IPS DF 19.7 (cell line): ENCODE results near the gene HIP1R.
"Not testable (repeated sequence)": the region's sequence is repeated elsewhere in the genome, so short reads cannot be mapped to it uniquely, and the experiment has no call there.

ENCODE experiments used
- DNase-seq: peaks from one replicate; pipeline ENCODE4 v3.0.0-alpha.2; 2013; ENCODE audit warnings: low read depth, low spot score

HIP1R gene

DNA sequence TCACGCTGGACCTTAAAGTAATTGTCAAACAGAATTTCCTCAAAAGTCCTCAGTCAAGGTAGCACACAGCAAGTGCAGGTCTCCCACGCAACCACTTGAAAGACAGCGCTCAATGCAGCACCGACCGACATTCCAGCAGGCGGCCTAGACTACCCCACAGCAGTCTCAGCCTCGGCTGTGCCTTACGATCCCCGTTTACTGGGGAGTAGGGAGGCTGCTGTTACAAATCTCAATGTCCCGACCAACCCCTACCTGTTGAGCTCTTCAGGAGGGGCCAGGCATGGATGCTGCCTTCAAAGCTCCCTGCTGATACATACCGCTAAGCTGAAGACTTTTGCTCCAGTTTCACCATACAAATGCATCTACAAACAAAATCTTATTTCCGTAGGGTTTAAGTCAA lies 38.8 kb downstream of the HIP1R start:
- no peak for DNase-seq

DNA sequence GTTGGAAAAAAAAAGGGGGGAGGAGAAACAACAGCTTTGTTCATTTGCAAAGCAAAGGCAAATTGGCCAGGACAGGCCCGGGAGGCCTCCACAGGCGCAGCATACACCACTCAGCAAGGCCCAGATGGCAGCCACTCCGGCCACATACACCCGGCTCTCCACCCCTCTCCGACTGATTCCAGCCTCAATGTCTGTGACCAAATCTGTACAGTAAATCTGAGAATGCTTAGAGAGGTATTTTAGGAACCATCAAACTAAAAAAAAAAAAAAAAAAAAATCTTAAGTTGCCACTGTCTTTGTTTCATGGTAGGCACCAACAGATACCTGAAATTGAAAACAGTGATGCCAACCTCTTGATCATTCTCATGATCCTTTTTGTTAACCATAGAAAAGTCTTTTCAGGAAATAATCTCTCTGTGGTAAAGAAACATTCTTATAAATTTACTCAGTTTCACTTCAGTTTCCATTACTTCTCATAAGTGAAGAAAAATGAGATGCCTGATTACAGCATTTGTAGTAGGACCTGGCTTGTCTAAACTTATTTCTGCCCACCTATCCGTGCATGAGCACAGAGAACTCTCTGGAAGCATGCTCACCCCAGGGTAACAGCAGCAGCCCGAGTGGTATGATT lies 40.4 kb downstream of the HIP1R start:
- DNase-seq, result no peak

DNA sequence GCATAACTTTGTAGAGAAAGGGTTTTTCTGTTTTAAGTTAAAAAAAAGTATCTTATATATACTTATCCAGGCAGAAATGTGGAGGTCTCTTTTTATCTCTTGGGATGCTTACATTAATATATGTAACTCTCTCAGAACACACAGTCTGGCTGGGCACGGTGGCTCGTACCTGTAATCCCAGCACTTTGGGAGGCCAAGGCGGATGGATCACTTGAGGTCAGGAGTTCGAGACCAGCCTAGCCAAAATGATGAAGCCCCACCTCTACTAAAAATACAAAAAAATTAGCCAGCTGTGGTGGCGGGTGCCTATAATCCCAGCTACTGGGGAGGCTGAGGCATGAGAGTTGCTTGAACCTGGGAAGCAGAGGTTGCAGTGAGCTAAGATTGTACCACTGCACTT lies 41.0 kb downstream of the HIP1R start:
- DNase-seq, result not testable (repeated sequence)

DNA sequence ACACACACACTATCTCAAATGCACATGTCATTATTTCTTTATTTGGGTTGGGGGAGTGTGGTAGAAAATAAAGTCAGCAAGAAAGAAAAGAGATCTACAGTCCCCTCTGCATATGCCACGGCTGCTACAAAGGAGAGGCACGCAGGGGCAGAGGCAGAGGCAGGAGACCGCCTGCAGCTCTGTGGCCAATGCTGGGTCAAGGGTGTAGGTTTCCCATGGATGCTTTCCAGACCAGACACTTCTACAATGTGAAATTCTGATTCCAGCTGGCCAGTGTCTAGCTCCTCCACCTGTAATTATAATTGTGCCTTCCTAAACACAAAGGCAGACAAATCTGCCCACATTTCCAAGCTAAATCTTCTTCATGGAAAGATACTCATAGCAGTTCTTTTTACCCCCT lies 41.5 kb downstream of the HIP1R start:
- DNase-seq, result no peak

DNA sequence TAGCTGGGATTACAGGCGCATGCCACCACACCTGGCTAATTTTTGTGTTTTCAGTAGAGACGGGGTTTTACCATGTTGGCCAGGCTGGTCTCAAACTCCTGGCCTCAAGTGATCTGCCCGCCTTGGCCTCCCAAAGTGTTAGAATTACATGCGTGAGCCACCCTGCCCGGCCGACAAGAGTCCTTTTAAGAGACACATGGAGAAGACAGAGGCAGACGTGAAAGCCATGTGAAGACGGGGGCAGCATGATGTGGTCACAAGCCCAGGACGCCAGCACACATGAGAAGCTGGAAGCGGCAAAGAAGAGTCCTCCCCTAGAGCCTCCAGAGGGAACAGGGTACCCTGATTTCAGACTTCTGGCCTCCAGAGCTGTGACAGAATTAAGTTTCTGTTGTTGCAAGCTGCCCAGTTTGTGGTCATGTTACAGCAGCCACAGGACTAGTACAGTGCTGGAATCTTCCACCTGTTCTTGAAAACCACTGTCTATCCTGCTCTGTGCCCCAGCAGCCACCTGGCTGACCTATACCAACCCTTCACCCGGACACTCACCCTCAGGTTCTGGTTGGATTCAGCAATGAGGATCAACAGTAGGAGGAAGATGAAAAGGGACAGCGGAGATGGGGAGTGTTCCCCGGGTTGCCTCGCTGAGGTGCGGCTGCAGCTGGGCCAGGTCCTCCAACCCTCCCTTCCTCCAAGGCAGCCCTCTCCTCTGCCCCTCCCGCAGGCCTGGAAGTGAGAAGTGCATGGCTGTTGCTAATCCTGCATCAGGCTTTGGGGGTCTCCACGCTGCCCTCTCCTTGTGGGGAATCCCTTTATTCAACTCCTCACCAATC lies 43.7 kb downstream of the HIP1R start:
- DNase-seq, result no peak

DNA sequence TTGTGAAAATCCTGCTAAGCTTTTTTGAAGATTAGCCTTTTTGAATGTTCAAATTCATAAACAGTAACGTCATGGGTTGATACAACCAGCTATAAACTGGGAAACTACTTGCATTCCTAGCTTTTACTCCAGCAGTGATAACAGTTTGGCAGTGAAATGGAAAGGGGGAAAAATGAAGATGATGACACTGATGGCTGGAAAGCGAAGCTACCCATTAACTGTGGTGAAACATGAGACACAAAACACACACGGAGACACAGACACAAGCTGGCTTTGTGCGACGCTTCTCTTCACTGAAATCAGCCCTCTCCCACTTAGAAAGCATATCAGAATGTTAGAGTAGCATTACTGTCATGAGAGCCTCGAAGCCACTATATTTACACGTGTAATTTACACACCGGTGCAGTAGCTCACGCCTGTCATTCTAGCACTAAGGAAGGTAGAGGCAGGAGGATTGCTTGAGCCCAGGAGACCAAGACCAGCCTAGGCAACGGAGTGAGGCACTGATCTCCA lies 45.0 kb downstream of the HIP1R start:
- no peak for DNase-seq

DNA sequence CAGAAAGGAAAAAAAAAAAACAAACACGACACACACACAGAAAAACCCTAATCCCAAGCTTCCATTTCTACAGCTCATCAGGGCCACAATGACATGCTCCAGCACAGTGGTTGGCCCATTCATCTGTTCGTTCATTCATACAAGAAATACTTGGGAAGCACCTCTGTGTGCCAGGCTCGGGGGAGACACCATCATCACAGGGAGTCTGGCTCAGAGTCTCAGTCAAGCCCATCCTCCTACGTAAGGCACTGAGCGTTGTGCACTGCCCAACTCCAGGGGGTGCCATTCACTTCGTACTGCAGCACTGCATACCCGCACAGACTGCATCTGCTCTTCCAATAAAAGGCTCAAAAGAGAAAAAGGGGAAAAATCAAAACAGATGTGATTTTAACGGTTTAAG lies 45.4 kb downstream of the HIP1R start:
- no peak for DNase-seq

DNA sequence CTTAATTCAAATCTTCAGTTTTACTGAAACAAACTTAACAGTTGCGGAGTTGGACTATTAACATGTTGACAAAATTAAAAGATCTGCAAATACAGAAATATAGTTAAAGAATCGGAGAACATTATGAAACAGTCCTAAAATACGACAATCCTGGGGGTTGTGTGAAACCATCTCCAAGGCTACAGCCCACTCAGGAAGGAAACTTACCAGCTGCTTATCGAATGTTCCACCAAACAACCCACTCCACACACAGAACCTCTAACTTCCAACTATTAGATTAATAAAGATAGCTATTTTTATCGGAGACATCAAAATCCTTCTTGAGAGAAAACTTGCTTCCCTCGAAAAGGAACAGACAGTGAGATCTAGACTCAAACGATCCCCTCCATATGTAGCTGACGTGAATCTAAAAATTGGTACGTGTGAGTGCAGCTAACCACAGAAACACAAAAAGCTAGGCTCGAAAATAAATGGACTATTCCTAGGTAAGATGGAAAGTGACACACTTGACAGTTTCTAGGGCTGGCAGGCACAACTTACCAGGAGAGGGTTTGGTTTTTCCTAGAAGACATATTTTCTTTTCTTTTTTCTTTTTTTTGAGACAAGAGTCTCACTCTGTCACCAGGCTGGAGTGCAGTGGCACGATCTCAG lies 47.8 kb downstream of the HIP1R start:
- DNase-seq, result no peak

DNA sequence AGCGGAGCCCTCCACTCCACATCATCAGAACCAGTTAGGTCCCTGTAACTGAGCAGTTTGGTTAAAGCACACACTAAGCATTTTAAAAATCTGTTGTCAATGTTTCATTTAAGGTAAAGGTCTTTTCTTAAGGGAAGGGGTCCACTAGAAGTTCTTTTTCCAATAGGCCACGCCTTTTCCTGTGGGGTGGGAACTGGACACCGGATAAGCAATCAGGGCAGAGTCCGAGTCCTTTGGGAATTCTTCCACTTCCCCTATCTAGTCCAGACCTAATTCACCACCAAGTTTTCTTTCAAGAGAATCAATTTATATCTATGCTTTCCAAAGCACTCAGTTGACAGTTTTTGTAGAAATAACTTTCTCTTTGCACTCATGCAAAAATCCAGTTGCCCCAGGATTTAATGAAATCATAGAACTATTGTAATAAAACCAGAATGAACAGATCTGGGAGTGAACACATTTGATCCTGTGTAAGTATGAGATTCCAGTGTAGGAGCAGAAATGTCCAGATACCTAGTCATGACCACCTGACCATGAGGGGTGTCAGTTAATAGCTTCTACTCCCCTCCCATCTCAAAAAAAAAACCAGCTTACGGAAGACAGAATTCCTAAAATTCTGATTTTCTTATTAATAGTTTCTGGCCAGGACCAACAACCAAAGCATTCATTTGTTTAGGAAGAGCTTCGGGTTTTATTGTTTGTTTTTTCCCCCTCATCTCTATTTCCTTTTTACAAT lies 49.0 kb downstream of the HIP1R start:
- no peak for DNase-seq

DNA sequence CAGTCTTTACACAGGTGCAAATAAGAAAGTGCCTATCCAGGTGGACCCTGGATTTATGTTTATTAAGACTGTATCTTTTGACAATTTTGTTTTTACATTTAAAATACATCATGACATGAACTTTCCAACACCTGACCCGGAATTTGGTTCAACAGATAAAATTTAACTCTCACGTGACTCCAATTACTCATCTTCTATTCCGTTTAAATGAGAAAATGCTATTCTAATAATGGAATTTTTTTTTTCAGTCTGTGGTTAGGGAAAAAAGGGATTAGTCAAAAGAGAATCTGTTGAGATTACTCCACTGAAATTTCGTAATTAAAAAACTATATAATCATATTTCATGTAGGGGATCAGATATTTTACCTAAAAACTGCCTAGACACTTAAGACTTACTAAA lies 49.6 kb downstream of the HIP1R start:
- DNase-seq, result no peak

DNA sequence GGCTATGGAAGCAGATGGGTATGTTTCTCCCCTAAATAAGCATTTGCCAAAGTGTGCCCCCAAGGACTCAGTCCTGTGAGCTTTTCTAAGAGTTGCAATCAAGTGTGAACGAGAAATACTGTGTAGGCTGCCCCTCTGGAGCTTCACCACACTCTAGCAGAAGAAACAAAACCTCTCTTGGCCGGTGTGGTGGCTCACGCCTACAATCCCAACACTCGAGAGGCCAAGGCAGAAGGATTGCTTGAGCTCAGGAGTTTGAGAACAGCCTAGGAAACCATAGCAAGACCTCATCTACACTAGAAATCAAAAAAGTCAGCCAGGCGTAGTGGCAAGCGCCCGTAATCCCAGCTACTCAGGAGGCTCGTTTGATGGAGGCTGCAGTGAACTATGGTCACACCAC lies 50.9 kb downstream of the HIP1R start:
- no peak for DNase-seq

DNA sequence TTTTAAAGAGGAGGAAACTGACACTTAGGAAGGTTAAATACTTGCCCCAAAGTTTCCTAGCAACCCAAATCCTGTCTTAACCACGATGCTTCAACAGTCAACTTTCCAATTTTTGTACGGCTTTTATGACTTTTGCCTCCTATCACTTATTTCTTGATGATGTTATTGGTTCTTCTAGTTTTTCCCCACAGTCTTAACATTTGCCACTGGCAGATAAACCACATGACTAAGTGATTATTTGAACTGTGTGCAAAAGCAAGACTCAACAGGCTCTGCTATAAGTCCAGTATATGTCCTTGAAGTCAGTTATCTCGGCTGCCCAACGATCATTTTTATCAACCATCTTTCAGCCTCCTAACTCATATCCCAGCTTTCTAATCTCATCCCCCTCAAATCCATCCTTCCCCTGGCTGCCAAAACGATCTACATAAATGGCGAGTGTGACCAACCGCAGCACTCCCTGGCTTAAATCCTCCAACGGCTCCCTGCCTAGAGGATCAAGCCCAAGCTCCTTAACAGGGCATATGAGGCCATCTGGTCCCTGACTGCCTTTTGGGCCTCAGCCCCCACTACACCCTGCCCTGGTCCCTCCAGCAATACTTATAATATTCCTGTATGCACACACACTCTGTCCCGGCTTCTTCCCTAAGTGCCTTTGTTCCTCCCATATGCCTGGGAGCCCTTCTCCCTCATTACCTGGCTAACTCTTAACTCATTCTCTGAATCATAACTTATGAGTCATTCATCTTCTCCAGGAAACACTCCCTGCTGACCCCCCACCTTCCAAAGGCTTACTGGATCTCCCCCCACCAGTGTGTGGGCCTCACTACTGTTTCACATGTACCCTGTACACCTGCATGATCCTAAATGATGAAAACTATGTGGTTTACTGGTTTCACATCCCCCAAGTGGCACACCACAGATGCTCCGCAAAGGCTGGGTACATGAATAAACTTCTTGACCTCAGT lies 51.9 kb downstream of the HIP1R start:
- DNase-seq, result no peak

DNA sequence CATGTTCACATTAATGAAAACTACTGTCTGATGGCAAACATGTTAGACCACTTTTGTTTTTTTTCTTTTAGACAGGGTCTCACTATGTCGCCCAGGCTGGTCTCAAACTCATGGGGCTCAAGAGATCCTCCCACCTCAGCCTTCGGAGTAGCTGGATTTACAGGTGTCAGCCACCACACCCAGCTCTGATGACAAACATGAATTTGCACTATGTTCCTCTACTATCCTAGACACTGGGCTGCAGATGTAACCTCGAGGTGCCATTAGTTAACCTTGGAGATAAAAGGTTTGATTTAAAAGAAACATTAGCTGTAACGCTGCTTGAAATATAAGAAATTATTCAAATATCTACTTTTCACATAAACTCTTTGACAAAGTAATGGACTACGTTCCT lies 52.6 kb downstream of the HIP1R start:
- DNase-seq, result no peak

DNA sequence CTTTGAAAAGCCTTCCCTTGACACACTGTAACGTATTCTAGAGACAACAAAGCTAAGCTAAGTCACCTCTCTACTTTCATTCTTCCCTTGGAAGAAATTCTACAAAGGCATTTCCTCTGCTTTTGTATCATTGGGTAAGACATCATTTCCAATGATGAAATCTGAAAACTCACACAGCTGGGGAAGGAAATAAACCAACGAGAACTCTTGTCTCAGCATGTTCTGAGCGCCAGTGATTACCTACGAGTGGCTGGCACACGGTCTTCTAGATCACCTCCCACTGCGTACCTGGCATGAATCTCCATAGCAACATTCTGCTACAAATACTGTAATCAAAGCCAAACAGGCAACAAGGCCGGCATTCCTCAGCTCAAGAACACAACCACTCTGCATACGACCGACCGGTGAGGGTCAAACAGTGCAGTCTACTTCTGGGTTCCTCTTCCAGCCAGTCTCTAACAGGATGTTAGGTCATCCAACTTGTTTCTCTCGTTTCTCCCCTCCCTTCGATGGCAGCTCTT lies 53.0 kb downstream of the HIP1R start:
- no peak for DNase-seq

DNA sequence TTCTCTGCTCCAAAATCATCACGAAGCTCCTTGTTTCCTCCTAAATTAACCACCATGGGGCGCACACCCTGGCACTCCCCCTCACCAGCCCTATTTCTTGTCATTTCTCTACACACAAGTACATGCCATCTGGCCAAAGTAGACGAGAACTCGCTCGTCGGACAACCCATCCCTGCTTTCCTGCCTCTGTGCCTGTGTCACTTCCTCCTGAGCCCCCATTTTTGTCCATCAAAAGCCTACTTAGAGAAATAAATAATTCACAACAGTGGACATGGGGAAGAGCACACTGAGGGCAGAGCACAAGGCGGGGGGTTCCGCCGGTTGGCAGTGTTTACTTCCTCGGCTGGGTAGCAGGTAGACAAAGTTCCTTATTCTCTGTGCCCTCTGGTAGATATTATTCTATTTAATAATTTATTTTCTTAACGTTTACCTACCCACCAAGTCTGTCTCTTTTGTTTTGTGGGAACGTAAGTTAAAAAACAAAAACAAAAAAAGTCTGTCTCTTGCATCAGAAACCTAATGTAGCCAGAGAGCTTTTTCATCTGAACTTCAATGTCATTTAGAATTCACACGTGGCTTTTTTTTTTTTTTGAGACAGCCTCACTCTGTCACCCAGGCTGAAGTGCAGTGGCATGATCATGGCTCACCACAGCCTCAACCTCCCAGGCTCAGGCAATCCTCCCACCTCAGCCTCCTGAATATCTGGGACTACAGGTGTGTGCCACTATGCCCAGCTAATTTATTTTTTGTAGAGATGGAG lies 54.7 kb downstream of the HIP1R start:
- DNase-seq, result no peak

DNA sequence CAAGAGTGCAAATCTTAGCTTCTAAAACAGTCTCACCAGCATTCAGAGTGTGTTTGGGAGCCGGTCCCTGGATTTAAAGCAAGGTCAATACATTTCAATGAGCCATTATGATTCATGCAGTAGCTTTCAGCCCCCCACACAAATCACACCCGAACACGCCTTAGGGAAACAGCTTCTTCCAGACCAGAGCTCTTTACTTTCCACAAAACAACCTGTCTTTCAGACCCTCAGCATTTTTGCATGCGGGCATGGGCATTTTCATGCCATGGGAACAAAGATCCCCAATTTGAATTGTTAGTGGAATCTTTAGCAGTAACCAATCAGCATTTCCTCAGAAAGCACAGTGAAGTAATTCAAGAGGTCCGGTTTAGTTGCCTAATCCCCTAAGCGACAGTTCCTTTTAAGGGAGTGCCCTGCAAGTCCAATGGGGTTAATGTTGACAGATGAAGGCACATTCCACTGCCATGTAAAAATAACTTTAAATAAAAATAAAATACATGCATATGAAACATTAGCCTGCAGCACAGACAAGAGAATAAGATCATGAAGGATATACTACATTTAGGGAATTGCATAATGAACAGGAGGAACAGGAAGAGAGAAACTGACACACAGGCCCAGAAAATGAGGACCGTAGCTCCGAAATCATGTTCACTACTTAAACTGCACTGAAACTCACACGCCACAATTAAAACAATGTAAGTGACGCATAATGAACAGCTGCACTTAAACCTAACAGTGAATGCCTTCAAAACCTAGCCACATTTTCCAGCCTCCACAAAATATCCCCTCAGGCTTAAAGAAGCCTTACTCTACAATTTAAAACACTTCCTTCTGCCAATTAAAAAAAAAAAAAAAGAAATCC lies 56.6 kb downstream of the HIP1R start:
- peak; percentile 72 for DNase-seq

DNA sequence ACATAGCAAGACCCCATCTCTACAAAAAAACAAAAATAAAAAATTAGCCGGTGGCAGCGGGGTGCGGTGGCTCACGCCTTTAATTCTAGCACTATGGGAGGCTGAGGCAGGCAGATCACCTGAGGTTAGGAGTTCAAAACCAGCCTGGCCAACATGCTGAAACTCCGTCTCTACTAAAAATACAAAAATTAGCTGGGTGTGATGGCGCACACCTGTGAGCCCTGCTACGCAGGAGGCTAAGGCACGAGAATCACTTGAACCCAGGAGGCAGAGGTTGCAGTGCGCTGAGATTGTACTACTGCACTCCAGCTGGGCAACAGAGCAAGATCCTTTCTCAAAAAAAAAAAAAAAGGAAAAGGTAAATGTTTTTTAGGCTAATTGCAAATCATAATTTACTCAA lies 57.5 kb downstream of the HIP1R start:
- not testable (repeated sequence) for DNase-seq

DNA sequence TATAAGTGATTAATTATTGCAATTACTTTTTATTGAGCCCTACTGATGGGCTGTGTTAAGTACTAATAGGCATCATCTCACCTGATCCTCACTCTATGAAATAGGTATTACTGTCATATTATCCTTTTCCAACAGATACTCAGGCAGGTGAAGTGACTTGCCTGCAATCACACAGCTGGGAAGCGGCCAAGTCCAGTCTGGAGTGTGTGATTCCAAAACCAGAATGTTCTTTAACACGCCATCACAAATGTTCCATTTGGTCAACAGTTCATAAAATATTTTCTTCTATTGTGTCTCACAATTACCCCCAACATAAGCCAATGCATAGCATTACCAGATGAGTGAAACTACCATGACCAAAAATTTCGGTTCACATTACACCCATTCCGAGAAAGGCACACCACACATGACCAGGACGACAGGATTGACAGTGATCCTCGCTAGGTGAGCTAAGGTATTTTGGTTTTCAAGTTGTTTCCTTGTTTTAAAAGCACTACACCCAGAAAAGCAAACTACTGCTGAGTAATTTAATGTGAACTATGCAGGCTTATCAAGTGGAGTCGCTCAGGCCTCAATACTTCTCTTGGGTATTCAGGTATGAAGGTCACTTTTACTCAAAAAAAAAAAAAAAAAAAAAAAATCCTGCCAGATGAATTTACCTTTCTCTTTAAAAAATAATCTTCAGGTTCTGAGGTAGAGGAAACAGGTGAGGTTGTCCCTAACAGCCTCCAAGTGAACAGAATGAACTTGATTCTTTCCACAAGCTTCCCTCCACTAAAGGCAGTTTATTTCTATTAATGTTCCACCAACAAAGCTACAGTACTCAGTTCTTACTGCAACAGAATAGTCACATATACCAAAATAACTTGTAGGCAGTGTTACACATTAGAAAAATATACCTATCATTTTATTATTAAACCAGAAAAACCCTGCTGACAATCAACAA lies 58.2 kb downstream of the HIP1R start:
- no peak for DNase-seq
